Spleen (tissue), 11 donors: ENCODE data around the gene ATP6V0C. TPM values are rescaled to one million over a fixed set of nuclear protein-coding genes. Genes with fewer than 3 reads are reported as not detected.
A peak's percentile ranks its signal among the peaks of the same experiment; 100 is the strongest.

Experiments used
- DNase-seq: peaks from one replicate; pipeline ENCODE4 v3.0.0-alpha.2; 2020
- H3K27ac ChIP-seq, 8 donors: fragments of 200-600 bp; sonication (generic) in 7 of 8; 1 replicate in 4 of 8; 2 replicates in 4 of 8; pipeline versions ENCODE4 v1.5.0 to v1.8.0; 2016 to 2021; ENCODE audit warnings: inconsistent platforms in 4 of 8, mild to moderate bottlenecking in 4 of 8, moderate library complexity in 1 of 8
- H3K27me3 ChIP-seq, 7 donors: fragments of 200-600 bp; sonication (generic) in 6 of 7; replicated peaks in 1 of 7; 1 replicate in 4 of 7; 2 replicates in 3 of 7; pipeline versions ENCODE4 v1.5.0 to v1.8.0; 2016 to 2021; ENCODE audit warnings: inconsistent platforms in 3 of 7, mild to moderate bottlenecking in 1 of 7
- H3K36me3 ChIP-seq, 6 donors: fragments of 200-600 bp; sonication (generic) in 5 of 6; 1 replicate in 4 of 6; 2 replicates in 2 of 6; pipeline versions ENCODE4 v1.5.0 to v1.8.0; 2016 to 2021; ENCODE audit warnings: inconsistent platforms in 2 of 6
- H3K4me1 ChIP-seq, 6 donors: fragments of 200-600 bp; sonication (generic) in 5 of 6; 1 replicate in 3 of 6; 2 replicates in 3 of 6; pipeline versions ENCODE4 v1.5.0 to v1.8.0; 2016 to 2021; ENCODE audit warnings: inconsistent platforms in 3 of 6
- H3K4me3 ChIP-seq, 8 donors: fragments of 200-600 bp; sonication (generic) in 7 of 8; 1 replicate in 4 of 8; 2 replicates in 4 of 8; pipeline versions ENCODE4 v1.5.0 to v1.8.0; 2016 to 2021; ENCODE audit warnings: inconsistent platforms in 4 of 8, mild to moderate bottlenecking in 4 of 8, moderate library complexity in 2 of 8
- H3K9me3 ChIP-seq, 8 donors: fragments of 200-600 bp; sonication (generic) in 7 of 8; 1 replicate in 4 of 8; 2 replicates in 4 of 8; pipeline versions ENCODE4 v1.5.0 to v1.8.0; 2016 to 2021; ENCODE audit warnings: inconsistent platforms in 4 of 8
- POLR2A ChIP-seq, 3 donors: fragments of 450-650 bp; IDR thresholded peaks; one replicate each; pipeline ENCODE4 v1.5.1; 2017; ENCODE audit warnings: antibody characterized with exemption in 3 of 3, mild to moderate bottlenecking in 1 of 3
- POLR2AphosphoS5 ChIP-seq, 3 donors: sonication (generic); formaldehyde crosslinking; IDR thresholded peaks; one replicate each; pipeline ENCODE4 v1.5.1; 2017; ENCODE audit warnings: antibody characterized with exemption in 3 of 3
- WGBS, 5 donors: extraction: QIAGEN DNeasy Blood & Tissue Kit in 3 of 5; methylation state at CpG; one replicate each; pipeline versions ENCODE4 v1.1.5 to v1.1.7; 2013 to 2018; 5-methylcytosine and 5-hydroxymethylcytosine counted together
- intact Hi-C: fragments of 100-400 bp; cut with DNase I; formaldehyde crosslinking; loops from one replicate; pipeline ENCODE4 v1.15.0; 2023; ENCODE audit warnings: low total_unique reads
- polyA plus RNA-seq, 3 donors: library from polyadenylated mRNA; stranded (reverse); fragments of 200-250 nt; gene quantifications; one replicate each; pipeline ENCODE4 v1.2.1, GENCODE V29; 2013
- total RNA-seq, 7 donors: library from RNA; depleted of rRNA in 3 of 7; stranded (reverse); fragments of >200 nt in 3 of 7; fragmentation: NEBNext Ultra II Directional in 4 of 7; extraction: Animal tissue kit (Norgen Biotek cat#: 25700) in 4 of 7; gene quantifications; one replicate each; pipeline versions ENCODE4 v1.1.0 to v1.2.1, GENCODE V29; 2016 to 2021
- TF ChIP-seq, protein P1 (sequence below), 11 experiments: fragments of 200-600 bp in 7 of 11; fragments of 450-650 bp in 4 of 11; sonication (generic) in 4 of 11; IDR thresholded peaks in 8 of 11; conservative IDR thresholded peaks in 3 of 11; 1 replicate in 7 of 11; 2 replicates in 4 of 11; pipeline versions ENCODE4 v1.4.0 to v1.8.0; 2016 to 2021; ENCODE audit warnings: antibody characterized with exemption in 11 of 11, inconsistent platforms in 4 of 11, mild to moderate bottlenecking in 1 of 11
- donor health status: healthy with polysubstance abuse.
- donor health status: DM: no; HTN: no; CAD: no; lungs with moderate emphysema.
- donor health status: DM: no; HTN: no; CAD: no.
- donor health status: Bipolar disorder and iron deficiency.
- donor health status: healthy.
- donor health status: DM: no; HTN: no; CAD: no.
- donor health status: DM: yes; HTN: yes; CAD: no.

ATP6V0C gene
- total and polyA plus RNA-seq, 10 donors: 64.5 to 199 (median 112) TPM

DNA sequence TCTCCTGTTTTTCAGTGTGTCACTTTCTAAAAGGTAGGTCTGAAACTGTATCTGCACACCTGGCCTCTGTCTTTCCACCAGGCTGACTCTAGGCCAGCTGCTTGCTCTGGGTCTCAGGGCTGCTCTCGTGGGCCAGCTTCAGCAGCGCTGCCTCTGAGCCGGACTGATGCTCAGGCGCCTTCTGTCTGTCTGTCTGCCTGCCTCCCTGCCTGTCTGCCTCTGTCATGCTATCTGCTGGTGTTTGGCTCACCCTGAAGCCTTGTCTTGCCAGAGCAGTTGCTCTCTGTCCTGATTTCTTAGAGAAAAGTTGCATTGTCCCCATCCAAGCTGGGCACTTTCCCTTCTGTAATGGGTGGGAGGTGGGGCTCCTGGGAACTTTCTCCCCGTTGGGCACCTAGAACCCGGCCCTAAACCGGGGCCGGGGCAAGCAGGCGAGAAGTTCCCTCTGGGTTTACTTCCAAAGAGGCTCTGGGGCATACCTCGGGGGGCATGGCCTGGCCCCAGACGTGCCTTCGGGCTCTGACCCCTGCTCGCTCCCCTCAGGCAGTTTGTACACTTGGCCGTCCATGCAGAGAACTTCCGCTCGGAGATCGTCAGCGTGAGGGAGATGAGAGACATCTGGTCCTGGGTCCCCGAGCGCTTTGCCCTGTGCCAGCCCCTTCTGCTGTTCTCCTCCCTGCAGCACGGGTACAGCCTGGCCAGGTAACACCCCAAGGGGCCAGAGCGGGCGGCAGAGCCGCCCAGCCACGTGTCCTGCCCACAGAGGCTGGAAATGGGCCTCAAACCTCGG is 15.9 kb upstream of the ATP6V0C start:
- WGBS, 5 donors: 84 to 89% (median 88%) methylated on average over 18 to 26 of the region's 26 CpGs
- H3K36me3 ChIP-seq: peaks cover 0 to 47% (median 17%) of the 10 kb centered on the region in 6 donors

DNA sequence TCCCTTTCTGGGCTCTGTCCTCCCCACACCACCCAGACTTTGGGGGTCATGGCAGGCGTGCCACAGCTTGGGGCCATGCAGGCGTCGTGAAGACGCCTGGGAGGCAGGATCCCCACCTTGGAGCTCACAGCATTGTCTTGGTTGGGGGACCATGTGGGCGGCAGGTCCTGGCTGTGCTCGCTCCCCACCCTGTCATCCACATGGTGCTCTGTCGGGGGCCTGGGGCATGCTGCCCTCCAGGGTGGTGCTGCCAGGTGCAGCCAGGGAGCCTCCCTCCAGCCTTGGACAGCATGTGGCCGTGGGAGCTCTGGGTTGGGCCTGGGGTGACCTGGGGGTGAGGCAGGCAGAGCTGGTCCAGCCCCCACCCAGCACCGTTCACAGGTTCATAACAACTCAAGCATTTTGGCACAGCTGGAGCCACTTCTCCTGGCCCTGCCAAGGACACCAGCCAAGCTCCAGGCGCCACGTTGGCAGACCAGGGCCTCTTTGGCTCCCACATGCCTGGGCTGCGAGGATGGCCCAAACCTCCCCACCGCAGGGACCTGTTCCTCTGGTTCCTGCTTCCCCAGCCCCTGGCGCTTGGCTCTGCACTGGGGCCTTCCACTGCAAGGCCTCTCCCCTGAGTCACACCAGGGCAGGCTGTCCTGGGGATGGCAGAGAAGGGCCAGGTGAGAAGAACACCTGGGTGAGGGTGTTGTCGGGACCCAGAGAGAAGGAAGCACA is 15.1 kb upstream of the ATP6V0C start:
- H3K9me3 ChIP-seq: no peaks in the 10 kb centered on the region
- no peak overlapping the region for H3K4me3 ChIP-seq
- TF ChIP-seq POLR2AphosphoS5 (IDR thresholded peaks at IDR 0.05) (no peak), POLR2A (IDR thresholded peaks at IDR 0.05) (no peak)
- TF ChIP-seq, protein P1, sequence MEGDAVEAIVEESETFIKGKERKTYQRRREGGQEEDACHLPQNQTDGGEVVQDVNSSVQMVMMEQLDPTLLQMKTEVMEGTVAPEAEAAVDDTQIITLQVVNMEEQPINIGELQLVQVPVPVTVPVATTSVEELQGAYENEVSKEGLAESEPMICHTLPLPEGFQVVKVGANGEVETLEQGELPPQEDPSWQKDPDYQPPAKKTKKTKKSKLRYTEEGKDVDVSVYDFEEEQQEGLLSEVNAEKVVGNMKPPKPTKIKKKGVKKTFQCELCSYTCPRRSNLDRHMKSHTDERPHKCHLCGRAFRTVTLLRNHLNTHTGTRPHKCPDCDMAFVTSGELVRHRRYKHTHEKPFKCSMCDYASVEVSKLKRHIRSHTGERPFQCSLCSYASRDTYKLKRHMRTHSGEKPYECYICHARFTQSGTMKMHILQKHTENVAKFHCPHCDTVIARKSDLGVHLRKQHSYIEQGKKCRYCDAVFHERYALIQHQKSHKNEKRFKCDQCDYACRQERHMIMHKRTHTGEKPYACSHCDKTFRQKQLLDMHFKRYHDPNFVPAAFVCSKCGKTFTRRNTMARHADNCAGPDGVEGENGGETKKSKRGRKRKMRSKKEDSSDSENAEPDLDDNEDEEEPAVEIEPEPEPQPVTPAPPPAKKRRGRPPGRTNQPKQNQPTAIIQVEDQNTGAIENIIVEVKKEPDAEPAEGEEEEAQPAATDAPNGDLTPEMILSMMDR (IDR thresholded peaks at IDR 0.05 in 8 of 11, conservative IDR thresholded peaks at IDR 0.05 in 3 of 11): no peak
- H3K27me3 ChIP-seq: no peaks in the 10 kb centered on the region
- WGBS, 5 donors: 78 to 94% (median 90%) methylated on average over 7 to 15 of the region's 15 CpGs
- peaks cover 0 to 47% (median 17%) of the 10 kb centered on the region in 6 donors for H3K36me3 ChIP-seq
- DNase-seq: no peak
- intact Hi-C loops: loop anchor here (10.0 kb wide), 1 partner anchor 64 kb away; no protein-coding TSS in a partner anchor
- peaks cover 10 to 48% (median 24%) of the 10 kb centered on the region in 6 donors for H3K4me1 ChIP-seq
- no peak overlapping the region for H3K27ac ChIP-seq

More for the DNA sequence above, 15.9 kb upstream of the ATP6V0C start:
- TF ChIP-seq POLR2AphosphoS5 (IDR thresholded peaks at IDR 0.05) (no peak), POLR2A (IDR thresholded peaks at IDR 0.05) (no peak)
- TF ChIP-seq, protein P1 (IDR thresholded peaks at IDR 0.05 in 8 of 11, conservative IDR thresholded peaks at IDR 0.05 in 3 of 11): no peak
- DNase-seq: peak; percentile 60
- Histone ChIP-seq H3K27me3 (no peaks in the 10 kb centered on the region), H3K4me1 (peaks cover 10 to 40% (median 21%) of the 10 kb centered on the region in 6 donors), H3K27ac (no peak overlapping the region), H3K9me3 (no peaks in the 10 kb centered on the region), H3K4me3 (no peak overlapping the region)
- intact Hi-C loops: loop anchor here (10.0 kb wide), 1 partner anchor 63 kb away; no protein-coding TSS in a partner anchor

DNA sequence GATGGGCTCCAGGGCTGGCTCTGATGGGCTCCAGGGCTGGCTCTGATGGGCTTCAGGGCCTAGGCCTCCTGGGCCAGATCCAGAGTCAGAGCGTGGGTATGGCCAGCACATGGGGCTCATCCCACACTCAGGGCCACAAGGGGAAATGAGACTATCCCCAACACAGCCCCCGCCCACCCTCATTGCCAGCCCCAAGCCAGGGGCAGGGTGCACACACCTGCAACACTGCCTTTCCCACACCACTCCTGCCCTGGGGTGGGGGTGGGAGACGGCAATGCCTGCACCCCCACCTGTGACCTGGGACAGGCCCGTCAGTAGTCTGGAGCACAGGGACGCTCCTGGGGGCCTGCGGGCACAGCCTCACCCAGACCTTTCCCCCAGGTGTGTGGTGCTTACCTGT is 14.3 kb upstream of the ATP6V0C start:
- intact Hi-C loops: loop anchor here (10.0 kb wide), 1 partner anchor 65 kb away; no protein-coding TSS in a partner anchor
- Histone ChIP-seq H3K27me3 (no peaks in the 10 kb centered on the region), H3K27ac (no peak overlapping the region), H3K4me1 (peaks cover 10 to 42% (median 24%) of the 10 kb centered on the region in 6 donors), H3K9me3 (no peaks in the 10 kb centered on the region), H3K4me3 (no peak overlapping the region), H3K36me3 (peaks cover 0 to 47% (median 17%) of the 10 kb centered on the region in 6 donors)
- 67 to 97% (median 89%) methylated on average over 1 to 6 of the region's 6 CpGs for WGBS, 5 donors
- no peak for TF ChIP-seq POLR2A (IDR thresholded peaks at IDR 0.05)
- TF ChIP-seq, protein P1 (IDR thresholded peaks at IDR 0.05 in 8 of 11, conservative IDR thresholded peaks at IDR 0.05 in 3 of 11): no peak
- TF ChIP-seq POLR2AphosphoS5 (IDR thresholded peaks at IDR 0.05): no peak
- no peak for DNase-seq
